Colon (tissue), 2 donors: ENCODE data around the gene TMEM186.
"Not testable (repeated sequence)": the region's sequence is repeated elsewhere in the genome, so short reads cannot be mapped to it uniquely, and the experiment has no call there.

Experiments
- FAIRE-seq: peaks from 2 replicates; lab custom pipeline; 2012; peaks lifted over from hg19 to GRCh38; lab: Jason Lieb, UNC
- donor health status: control.
- donor health status: control.

TMEM186 gene

DNA sequence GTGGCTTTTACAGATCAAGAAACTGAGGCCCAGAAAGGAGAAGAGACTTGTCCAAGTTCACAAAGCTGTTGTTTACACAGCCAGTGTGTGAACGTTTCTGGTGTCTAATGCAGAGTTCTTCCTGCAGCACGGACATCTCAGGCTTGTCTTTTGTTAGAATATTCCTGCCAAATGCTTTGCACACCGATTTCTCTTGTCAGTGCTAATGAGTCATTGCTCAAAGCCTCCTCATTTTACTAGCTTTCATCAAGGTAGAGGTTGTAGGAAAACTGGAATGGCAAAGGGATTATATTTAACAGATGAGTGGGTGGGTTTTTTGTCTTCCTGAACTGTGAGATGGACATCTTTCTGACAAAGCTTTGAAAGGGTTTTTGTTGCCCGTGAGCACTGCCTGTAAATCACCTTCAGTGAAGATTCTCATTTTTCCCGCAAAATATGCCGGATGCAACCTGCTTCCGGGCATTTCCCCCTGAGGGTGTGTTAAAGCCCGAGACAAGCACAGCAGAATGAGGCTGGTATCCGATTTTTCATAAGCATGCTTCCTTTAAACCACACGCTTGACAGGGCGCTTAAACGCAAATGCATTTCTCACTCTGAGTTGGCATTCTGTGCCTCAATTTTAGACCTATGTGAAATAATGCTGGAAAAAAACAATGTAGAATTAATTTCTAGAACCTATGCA lies 14.9 kb upstream of the TMEM186 start:
- no peak for FAIRE-seq

DNA sequence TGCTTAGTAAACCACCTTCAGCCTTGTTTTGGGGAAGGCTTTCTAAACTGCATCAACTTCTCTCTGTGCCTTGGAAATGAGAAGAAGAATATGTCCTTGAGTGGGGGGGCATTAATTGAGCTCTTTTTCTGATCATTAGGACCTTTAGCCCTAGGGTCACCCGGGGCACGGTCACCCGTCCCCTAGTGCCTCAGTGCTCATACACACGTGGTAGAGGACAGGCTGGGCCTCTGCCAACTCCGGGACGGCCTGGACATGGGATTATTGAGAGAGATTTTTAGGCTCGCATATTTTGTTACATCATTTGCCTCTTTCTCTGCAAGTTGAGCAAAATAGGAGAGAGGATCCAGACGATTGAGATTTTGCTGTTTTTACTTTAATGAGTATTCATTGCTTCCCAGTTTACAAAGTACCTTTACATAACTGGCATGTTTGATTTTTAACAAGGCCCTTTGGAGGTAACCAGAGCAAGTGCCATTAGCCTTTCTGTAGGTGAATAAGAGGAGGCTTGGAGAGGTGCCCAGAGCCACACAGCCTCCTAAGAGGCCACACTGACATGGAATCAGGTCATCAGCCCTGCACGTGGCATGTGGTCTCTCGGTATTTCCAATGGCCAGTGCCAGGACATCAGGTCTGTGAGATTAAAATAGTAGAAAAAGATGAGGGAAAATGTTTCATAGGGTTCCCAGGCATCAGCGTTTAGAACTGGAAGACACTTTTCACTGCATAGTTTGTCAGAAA lies 11.3 kb upstream of the TMEM186 start:
- no peak for FAIRE-seq

DNA sequence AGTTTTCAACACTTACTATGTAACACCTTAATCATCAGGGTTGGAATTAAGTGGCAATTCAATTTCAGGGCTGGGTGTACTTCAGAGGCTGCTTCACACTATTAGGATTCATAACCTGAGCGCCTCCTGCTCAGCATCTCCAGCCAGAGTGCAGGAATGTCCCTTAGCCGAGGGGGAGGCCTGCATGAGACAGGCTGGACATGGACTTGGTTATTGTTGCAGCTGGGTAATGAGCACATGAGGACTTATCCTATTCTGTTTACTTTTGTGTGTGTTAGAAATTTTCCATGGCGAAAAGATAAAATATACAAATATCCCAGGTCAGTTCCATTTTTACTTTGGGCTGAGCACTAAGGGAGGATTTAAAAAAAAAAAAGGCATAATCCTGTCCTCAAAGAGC lies 10.6 kb upstream of the TMEM186 start:
- FAIRE-seq: no peak

DNA sequence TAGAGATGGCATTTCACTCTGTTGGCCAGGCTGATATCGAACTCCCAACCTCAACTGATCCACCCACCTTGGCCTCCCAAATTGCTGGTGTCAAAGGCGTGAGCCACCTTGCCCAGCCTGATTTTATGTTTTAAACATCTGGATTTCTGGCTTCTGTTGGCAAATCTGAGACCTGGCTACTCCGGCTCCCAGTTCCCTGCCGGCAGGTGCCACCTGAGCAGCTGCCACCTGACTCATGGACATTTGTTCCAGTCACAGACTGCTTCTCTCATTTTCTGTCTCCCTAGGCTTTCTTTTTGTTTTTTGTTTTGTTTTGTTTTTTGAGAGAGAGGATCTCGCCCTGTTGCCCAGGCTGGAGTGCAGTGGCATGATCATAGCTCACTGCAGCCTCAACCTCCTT lies 9.8 kb upstream of the TMEM186 start:
- FAIRE-seq: no peak

DNA sequence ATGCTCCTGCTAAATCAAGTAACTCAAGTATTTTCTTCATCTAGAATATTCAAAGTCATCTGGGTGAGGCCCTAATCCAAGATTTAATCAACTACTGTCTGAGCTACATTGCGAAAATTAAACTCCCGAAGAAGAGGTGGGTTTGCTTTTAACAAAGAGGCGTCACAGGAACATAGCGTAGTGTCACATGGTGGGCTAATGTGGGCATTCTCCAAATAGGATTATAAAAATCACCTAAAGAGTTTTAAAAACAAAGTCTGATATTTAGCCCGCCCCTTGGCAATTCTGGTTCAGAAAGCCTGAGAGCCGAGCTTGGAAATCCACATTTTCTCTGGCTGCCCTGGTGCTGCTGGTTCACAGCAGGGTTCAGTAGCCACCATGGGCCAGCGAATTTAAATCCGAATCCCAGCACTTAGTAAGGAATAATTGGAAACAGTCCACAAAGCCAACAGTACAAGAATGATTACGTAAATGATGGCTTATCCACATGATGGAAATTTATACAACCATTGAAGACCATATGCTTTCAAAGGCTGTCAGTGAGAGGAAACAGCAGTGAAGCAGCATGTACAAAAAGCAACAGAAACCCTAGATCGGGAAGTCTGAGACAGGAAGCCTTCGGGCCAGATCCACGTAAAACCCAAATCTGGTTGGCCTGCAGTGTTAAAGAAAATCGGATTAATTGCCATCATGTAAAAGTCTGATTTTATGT lies 9.0 kb upstream of the TMEM186 start:
- FAIRE-seq: no peak

DNA sequence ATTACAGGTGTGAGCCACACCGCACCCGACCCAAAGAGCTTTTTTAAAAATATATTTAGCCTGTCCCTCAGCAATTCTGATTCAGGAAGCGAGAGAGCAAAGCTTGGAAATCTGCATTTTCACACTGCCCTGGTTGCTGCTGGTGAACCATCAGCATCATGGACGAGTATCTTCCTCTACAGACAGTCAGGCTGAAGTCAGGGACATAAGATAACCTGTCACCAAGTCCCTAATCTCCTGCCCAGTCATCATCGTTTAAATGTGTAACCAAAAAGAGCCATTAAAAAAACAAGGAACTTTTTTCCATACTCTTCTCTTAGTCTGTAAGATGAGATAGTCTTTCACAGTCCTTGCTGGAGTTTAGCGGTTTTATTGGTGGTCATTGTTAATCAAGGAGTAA lies 6.9 kb upstream of the TMEM186 start:
- no peak for FAIRE-seq

DNA sequence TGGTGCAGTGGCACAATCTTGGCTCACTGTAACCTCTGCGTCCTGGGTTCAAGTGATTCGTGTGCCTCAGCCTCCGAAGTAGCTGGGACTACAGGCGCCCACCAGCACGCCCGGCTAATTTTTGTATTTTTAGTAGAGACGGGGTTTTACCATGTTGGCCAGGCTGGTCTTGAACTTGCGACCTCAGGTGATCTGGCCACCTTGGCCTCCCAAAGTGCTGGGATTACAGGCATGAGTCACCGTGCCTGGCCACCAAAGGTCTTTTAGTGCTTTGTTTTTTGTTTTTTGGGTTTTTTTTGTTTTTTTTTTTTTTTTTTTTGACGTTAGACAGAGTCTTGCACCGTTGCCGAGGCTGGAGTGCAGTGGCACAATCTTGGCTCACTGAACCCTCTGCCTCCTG lies 6.3 kb upstream of the TMEM186 start:
- FAIRE-seq: not testable (repeated sequence)

DNA sequence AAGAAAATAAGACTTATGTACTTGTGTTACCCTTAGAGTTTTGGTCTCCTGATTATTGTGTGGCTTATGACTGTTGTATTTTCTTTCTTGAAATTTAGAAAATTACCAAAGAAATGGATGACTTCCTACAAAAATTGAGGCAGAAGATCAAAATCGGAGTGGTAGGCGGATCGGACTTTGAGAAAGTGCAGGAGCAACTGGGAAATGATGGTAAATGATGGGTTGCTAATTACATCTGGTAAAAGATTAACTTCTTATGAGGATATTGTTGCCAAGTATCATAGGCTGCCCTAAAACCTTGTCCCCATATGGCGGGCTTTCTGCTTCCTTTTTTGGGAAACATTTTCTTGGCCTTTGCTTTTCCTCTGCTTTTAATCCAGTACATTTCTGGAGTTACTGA lies 4.3 kb upstream of the TMEM186 start:
- no peak for FAIRE-seq

DNA sequence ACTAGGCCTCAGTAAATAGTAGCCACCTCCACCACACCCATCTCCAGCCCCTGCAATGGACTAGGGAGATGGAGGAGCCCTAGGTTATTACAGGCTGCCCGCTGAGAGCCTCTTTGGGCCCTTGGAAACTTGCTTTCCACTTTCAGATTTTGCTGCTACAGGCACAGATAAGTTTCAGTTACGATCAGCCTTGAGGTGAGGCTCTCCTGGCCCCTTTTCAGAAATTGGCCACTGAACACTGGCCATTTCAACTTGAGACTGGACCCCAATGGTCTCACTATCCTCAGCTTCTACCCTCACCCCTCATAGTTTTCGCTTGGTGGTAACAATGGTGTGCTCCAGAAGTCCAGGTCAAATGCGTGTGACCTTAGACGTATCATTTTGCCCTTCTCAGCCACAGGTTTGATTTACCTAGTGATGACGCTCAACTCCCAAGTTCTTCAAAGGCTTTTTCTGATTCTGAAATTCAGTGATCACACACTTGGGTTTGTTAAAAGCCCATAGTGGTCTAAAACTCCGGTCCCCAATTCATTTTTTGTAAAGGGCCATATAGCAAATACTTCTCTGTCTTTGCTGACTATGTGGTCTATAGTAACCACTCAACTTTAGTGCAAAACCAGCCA lies 1.2 kb upstream of the TMEM186 start:
- no peak for FAIRE-seq

DNA sequence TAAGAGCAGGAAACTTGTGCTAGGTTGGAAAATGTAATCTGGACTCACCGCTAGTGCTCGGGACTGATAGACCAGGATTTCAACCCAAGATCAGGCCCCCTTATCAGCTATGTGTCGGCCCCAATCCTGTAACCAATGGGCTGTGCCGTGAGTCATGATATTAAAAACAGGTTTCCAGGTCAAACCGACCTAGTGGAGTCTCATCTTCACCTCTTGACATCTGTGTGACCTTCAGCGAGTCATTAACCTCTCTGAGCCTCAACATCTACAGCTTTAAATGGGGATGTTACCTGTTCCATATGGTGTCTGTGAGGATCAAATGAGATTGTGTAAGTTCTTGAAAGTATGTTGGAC lies 712 bp upstream of the TMEM186 start:
- FAIRE-seq: no peak

DNA sequence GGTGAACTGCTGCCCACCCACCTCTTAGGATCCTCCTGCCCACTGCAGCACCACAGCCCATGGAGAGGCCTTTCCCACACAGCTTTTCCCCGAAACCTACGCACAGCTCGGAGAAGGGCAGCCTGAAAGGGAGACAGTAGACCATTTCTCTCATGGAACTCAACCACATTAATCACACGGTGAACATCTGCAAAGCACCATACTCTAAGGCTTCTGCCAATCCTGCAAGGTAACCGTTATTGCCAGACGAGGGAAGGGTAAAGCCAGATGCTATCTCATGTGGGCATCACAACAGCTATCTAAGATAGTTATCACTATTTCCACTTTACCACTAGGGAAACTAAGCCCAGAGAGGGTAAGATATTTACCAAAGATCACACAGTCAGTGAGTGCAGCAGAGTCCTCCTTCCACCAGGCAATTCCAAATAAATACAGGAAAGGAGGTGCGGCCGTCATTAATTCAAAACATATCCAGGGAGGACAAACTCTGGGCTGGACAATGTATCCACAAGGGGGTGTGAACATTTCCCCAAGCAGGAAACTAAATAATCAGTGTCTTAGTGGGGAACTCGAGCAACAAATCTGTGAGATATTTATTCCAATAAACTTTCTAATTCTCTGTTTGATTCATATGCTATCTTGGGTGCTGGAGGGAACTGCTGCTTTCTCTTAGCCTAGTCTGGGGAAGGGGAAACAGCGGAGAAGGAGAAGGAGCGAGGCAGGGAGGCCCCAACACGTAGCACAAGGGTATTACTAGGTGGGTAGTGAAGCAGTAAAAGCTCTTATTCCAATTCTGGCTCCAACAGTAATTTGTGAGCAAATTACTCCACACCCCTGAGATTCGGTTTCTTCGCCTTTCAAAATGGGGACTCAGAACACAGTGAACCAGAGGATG lies 723 bp downstream of the TMEM186 start:
- FAIRE-seq: no peak

DNA sequence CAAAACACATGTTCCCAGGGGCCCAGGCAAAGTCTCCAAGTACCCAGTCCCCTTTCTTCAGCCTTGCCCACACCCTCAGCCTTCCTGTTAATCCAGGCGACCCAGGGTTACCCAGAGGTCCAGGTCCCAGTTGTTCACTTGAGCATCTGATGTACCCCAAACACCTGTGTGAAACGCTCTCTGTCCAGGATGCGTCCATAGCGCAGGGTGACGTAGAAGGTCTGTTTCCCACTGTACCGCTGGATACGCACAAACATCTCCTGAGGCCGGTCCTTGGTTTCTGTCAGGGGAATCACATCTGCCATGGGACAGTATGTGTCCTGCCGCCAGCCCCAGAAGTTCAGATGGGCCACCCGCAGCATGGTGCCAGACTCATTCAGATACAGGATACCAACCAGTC lies 1.6 kb downstream of the TMEM186 start:
- FAIRE-seq: no peak

DNA sequence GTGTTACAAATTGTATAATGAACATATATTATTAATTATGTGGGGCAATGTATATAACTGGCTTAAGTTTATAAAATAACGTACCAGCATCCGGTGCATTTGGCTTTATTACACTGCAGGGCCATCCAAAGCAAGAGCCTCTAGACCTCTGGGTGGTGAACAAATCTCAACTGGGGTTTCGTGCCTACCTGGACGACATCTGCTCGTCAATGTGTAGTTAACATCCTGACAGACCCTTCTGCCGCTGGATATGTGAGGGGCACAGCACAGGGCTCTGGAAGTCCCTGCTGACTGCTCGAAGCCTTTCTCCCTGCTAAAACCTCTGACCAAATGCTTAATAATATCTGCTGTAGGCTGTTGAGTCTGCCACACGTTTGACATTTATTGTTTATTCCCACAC lies 2.3 kb downstream of the TMEM186 start:
- FAIRE-seq: no peak

DNA sequence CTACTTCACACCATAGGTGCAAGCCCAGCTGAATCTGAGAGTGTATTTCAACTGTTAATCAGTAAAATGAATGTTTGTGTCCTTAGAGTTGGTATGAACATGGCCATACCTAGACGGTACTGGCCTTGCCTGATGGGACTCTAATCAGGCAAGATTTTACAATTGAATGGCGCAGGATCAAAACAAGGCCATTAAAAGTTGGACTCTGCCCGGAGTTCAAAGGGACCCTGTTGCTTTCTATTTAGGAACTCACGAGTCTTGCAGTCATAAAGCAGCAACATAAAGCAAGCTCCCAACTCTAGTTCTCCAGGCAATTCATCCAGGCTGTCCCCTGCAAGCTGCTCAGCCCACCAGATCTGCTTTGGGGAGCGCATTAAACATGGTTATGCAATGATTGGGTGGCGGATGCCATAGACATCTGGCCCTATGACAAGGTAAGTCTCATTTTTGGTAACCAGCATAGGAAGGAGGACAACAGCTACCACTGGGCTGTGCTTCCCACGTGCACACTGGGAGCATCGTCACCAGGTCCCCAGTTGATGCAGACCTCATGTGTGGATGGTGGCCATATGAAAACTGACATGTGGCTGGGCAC lies 8.8 kb downstream of the TMEM186 start:
- FAIRE-seq: no peak

DNA sequence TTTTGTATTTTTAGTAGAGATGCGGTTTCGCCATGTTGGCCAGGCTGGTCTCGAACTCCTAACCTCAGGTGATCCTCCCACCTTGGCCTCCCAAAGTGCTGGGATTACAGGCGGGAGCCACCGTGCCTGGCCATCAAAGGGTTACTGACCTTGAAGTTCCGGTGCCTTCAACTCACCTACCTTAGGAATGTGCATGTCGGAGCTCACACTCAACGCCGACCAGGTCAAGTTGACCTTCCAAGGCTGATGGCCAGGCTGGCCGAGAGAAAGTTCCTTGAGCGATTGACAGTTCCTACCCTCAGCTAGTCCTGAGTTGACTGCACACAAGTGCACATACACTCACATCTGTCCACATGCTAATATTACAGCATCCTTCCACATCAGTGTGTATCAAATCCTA lies 11.1 kb downstream of the TMEM186 start:
- not testable (repeated sequence) for FAIRE-seq

DNA sequence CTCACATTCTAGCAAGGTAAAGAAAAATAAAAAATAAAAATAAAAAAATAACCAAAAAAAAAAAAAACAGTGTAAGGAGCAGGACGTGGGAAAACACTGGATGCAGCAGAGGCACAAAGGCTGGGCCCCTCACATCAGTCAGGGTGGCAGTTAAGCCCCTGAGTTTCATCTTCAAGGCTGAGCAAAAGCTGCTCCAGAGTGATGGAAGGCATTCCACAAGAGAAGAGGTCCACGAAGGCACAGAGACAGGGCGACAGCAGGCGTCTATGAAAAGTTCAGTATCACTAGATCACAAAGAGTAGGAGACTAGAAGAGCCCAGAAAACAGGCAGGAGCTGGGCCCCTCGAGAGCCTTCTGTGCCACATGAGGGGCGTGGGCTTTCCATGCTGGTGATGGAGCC lies 12.0 kb downstream of the TMEM186 start:
- FAIRE-seq: no peak

DNA sequence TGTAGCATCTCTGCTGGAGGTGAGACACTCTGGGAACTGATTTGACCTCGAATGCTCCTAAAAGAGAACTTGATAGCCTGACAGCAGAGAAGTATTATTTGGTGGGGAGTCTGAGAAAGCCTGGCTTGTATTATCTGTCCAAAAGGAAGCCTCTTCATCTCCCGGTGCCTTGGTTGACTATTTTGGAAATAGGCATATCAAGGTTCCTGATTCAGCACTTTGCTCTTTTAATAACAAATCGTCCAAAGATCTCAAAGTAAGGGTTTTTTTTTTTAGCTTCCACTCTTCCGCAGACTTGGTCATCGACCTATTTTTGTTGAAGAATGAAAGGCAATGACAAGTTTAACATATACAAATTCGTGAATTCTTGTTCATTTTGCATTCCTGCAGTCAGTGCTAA lies 14.8 kb downstream of the TMEM186 start:
- no peak for FAIRE-seq

DNA sequence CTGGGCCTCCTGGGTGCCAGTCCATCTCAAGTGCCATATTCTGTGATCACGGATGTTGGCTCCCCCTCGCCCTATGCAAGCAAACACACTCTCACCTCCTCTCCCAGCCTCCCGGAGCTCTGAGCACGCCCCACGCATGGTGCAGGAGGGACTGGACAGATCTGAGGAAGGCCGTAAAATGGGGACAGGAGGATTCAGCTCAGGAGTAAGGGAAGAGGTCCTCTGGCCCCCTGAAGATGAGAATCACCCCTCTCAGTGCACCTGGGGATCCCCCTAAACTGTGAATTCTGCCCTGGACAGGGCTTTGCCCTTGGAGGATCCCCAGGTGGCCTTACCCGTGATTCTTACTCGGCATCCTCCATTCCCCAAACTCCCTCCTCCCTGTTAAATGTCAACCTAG lies 15.6 kb downstream of the TMEM186 start:
- FAIRE-seq: no peak

DNA sequence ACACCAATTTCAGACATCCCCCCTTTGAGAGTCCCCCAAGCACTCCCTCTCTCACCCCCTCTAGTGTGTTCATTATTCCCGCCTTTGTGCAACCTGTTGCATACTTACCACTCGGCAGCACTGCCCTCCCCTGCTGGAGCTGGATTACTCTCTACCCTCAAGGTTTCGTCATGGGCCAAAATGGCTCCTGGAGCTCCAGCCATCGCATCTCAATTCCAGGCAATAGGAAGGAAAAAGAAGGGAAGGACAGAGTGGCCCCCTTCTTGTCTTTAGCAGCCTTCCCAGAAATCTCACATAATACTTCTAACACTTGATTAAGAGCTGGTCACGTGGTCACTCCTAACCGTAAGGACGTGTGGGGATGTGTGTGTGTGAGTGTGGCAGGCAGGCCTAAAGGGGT lies 20.2 kb downstream of the TMEM186 start:
- no peak for FAIRE-seq

DNA sequence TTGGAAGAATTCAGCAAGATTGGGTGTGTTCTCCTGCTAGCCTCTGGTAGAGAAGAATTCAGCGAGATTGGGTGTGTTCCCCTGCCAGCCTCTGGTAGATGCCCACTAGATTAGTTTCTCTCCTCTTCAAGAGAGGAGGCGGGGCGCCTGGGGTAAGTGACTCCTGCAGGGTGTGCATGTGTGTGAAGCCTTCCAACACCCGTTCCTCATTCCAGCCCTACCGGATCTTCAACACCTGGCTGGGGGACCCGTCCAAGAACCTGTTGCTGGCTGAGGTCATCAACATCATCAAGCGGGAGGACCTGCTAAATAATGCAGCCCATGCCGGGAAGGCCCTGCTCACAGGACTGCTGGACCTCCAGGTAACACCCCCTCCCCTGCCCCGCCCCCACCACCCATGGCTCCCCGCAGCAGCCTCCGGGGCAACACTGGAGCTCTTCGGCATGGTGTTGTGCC lies 21.3 kb downstream of the TMEM186 start:
- no peak for FAIRE-seq

DNA sequence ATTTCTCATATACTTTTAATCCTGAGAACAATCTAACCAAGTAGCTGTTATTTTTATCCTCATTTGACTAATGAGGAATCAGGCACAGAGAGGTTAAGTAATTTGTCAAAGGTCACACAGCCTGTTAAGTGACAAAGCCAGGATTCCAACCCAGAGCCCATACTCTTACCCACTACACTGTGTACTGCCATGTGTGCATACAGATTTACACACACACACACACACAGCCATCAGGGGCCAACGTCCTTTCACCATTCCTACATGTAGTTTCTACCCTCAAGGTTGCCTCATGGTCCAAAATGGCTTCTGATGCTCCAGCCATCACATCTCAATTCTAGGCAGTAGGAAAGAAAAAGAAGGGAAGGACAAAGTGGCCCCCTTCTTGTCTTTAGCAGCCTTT lies 22.1 kb downstream of the TMEM186 start:
- no peak for FAIRE-seq

DNA sequence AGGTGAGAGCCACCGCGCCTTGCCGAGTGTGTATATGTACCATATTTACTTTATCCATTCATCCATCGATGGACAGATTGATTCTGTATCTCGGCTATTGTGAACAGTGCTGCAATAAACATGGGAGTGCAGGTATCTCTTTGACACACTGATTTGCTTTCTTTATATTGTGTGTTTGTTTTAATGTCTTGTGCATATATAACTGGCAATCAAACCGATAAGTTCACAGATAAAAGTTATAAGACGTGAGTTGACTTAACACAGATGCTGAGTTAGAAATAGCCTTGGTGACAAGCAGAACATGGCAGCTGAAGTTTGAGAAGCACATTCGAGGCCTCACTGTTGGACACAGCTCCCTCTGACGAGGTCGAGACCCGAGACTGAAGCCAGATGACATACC lies 23.2 kb downstream of the TMEM186 start:
- no peak for FAIRE-seq
